ENCODE results near the gene SHKBP1. TPM values are rescaled to one million over a fixed set of nuclear protein-coding genes. Genes with fewer than 3 reads are reported as not detected.

SHKBP1 gene
- polyA plus RNA-seq, 1 donor from 2014 or later = 3.8 TPM

- H3K27ac ChIP-seq (ENCODE audit: low read length) = no peak overlapping the region
- no peaks in the 10 kb centered on the region for H3K36me3 ChIP-seq (ENCODE audit: insufficient read depth, low read length)
- H3F3A ChIP-seq (ENCODE audit: insufficient read depth, low read length, poor library complexity, severe bottlenecking) = no peaks in the 10 kb centered on the region
- H3K27me3 ChIP-seq (ENCODE audit: insufficient read depth, low read depth, low read length) = no peaks in the 10 kb centered on the region
- H3K4me2 ChIP-seq (ENCODE audit: low read length) = no peak overlapping the region
- no peaks in the 10 kb centered on the region for H4K20me1 ChIP-seq (ENCODE audit: insufficient read depth)
- H3K9me3 ChIP-seq (ENCODE audit: low read length) = no peaks in the 10 kb centered on the region
- no peak overlapping the region for H3K4me3 ChIP-seq (ENCODE audit: low read length)
- H3K9ac ChIP-seq (ENCODE audit: low read length) = no peak overlapping the region
- H2AFZ ChIP-seq (ENCODE audit: low read depth, low read length) = no peak overlapping the region
- no peaks in the 10 kb centered on the region for H3K79me2 ChIP-seq (replicated peaks; ENCODE audit: insufficient read depth, low read length)
- H3K9me2 ChIP-seq (ENCODE audit: insufficient read depth, low read length) = no peaks in the 10 kb centered on the region
- no peak for TF ChIP-seq RAD21 (conservative IDR thresholded peaks at IDR 0.05)
- TF ChIP-seq TAF1 (IDR thresholded peaks at IDR 0.05; ENCODE audit: low read depth) = no peak
- TF ChIP-seq REST (IDR thresholded peaks at IDR 0.05; ENCODE audit: borderline replicate concordance) = no peak
- no peak for TF ChIP-seq EZH2 (IDR thresholded peaks at IDR 0.05; ENCODE audit: borderline replicate concordance, insufficient read depth, low read length, poor library complexity, severe bottlenecking)
- TF ChIP-seq, protein P1, sequence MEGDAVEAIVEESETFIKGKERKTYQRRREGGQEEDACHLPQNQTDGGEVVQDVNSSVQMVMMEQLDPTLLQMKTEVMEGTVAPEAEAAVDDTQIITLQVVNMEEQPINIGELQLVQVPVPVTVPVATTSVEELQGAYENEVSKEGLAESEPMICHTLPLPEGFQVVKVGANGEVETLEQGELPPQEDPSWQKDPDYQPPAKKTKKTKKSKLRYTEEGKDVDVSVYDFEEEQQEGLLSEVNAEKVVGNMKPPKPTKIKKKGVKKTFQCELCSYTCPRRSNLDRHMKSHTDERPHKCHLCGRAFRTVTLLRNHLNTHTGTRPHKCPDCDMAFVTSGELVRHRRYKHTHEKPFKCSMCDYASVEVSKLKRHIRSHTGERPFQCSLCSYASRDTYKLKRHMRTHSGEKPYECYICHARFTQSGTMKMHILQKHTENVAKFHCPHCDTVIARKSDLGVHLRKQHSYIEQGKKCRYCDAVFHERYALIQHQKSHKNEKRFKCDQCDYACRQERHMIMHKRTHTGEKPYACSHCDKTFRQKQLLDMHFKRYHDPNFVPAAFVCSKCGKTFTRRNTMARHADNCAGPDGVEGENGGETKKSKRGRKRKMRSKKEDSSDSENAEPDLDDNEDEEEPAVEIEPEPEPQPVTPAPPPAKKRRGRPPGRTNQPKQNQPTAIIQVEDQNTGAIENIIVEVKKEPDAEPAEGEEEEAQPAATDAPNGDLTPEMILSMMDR (IDR thresholded peaks at IDR 0.05; ENCODE audit: poor library complexity, severe bottlenecking) = no peak
These were observed 9.3 kb downstream of the SHKBP1 start for GRCh38 chr19:40585982-40586422.

GRCh38 chr19:40586611-40587010 lies 9.9 kb downstream of the SHKBP1 start:
- Histone ChIP-seq H3K9me2 (ENCODE audit: insufficient read depth, low read length) (no peaks in the 10 kb centered on the region), H3K9me3 (ENCODE audit: low read length) (no peaks in the 10 kb centered on the region), H3K9ac (ENCODE audit: low read length) (no peak overlapping the region), H3K36me3 (ENCODE audit: insufficient read depth, low read length) (no peaks in the 10 kb centered on the region), H3K27me3 (ENCODE audit: insufficient read depth, low read depth, low read length) (no peaks in the 10 kb centered on the region), H3K79me2 (replicated peaks; ENCODE audit: insufficient read depth, low read length) (no peaks in the 10 kb centered on the region), H2AFZ (ENCODE audit: low read depth, low read length) (no peak overlapping the region), H3K4me2 (ENCODE audit: low read length) (no peak overlapping the region), H4K20me1 (ENCODE audit: insufficient read depth) (no peaks in the 10 kb centered on the region), H3K27ac (ENCODE audit: low read length) (no peak overlapping the region), H3F3A (ENCODE audit: insufficient read depth, low read length, poor library complexity, severe bottlenecking) (no peaks in the 10 kb centered on the region), H3K4me3 (ENCODE audit: low read length) (no peak overlapping the region)
- no peak for TF ChIP-seq MXI1 (conservative IDR thresholded peaks at IDR 0.05; ENCODE audit: poor library complexity, severe bottlenecking)
- TF ChIP-seq EP300 (conservative IDR thresholded peaks at IDR 0.05; ENCODE audit: poor library complexity, severe bottlenecking) = no peak
- TF ChIP-seq SMC3 (conservative IDR thresholded peaks at IDR 0.05; ENCODE audit: poor library complexity) = no peak
- TF ChIP-seq, protein P1 (IDR thresholded peaks at IDR 0.05; ENCODE audit: poor library complexity, severe bottlenecking) = no peak
- TF ChIP-seq POLR2AphosphoS5 (IDR thresholded peaks at IDR 0.05) = no peak
- no peak for TF ChIP-seq RAD21 (conservative IDR thresholded peaks at IDR 0.05)
- no peak for TF ChIP-seq REST (IDR thresholded peaks at IDR 0.05; ENCODE audit: borderline replicate concordance)
- no peak for TF ChIP-seq EZH2 (IDR thresholded peaks at IDR 0.05; ENCODE audit: borderline replicate concordance, insufficient read depth, low read length, poor library complexity, severe bottlenecking)
- TF ChIP-seq TAF1 (IDR thresholded peaks at IDR 0.05; ENCODE audit: low read depth) = no peak
